Measurements from ENCODE around the gene FADD. TPM values are rescaled to one million over a fixed set of nuclear protein-coding genes. Genes with fewer than 3 reads are reported as not detected.
A peak's percentile ranks its signal among the peaks of the same experiment; 100 is the strongest.
"Not testable (repeated sequence)": the region's sequence is repeated elsewhere in the genome, so short reads cannot be mapped to it uniquely, and the experiment has no call there.

Gene FADD
- total RNA-seq, 6 donors from 2014 or later = 13.6 to 30.1 (median 23.0) TPM

DNA sequence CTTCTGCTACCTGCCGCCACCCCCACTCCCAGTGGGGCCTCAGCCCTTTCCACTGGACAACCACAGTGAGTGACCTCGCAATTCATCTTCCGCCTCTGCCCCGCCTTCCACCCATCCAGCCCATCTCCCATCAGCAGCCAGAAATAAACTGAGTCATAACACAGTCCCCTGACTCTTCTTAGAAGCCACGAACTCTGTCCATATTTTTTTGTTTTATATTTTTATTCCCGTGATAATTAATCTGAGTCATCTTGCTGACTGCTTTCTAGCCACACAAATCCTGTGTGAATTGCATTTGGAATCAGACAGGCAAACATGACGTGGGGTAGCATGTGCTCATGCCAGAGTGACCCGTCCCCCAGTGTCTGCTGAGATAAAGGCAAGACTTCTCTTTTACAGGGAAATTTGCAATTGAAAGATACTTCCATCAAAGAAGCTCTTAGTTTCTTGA, 7.0 kb downstream of the FADD start:
- H3K27me3 ChIP-seq = no peaks in the 10 kb centered on the region
- no peak for DNase-seq
- TF ChIP-seq, protein P1, sequence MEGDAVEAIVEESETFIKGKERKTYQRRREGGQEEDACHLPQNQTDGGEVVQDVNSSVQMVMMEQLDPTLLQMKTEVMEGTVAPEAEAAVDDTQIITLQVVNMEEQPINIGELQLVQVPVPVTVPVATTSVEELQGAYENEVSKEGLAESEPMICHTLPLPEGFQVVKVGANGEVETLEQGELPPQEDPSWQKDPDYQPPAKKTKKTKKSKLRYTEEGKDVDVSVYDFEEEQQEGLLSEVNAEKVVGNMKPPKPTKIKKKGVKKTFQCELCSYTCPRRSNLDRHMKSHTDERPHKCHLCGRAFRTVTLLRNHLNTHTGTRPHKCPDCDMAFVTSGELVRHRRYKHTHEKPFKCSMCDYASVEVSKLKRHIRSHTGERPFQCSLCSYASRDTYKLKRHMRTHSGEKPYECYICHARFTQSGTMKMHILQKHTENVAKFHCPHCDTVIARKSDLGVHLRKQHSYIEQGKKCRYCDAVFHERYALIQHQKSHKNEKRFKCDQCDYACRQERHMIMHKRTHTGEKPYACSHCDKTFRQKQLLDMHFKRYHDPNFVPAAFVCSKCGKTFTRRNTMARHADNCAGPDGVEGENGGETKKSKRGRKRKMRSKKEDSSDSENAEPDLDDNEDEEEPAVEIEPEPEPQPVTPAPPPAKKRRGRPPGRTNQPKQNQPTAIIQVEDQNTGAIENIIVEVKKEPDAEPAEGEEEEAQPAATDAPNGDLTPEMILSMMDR (IDR thresholded peaks at IDR 0.05) = no peak
- no peak for TF ChIP-seq POLR2AphosphoS5 (IDR thresholded peaks at IDR 0.05)
- no peak for TF ChIP-seq POLR2A (IDR thresholded peaks at IDR 0.05)
- no peak for TF ChIP-seq EP300 (IDR thresholded peaks at IDR 0.05)
- peak in 1 of 2 donors; percentile 87 for ATAC-seq (ENCODE audit: low FRiP score in 2 of 2)
- no peak overlapping the region for H3K27ac ChIP-seq
- peaks cover 4 to 27% (median 5%) of the 10 kb centered on the region in 4 donors for H3K4me1 ChIP-seq
- WGBS, 2 donors = 90 to 91% methylated on average over 8 of the region's 8 CpGs
- H3K9me3 ChIP-seq = no peaks in the 10 kb centered on the region
- peaks cover 6 to 42% (median 34%) of the 10 kb centered on the region in 4 donors for H3K36me3 ChIP-seq
- no peak overlapping the region for H3K4me3 ChIP-seq

DNA sequence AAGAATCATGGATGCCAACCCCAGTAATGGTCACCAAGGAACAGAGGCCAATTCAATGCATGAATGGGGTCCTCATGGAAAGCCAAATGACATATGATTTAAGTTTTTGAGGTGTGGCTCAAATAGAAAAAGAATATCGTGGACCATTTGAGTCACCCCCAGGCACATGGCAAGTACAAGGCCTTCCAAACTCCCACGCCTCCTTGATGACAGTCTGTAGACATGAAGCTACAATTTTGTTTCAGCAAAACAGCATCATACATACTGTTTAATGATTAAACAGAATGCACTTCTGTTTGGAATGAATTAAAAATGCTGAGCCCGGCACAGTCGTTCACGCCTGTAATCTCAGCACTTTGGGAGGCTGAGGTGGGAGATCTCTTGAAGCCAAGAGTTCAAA, 7.4 kb downstream of the FADD start:
- Histone ChIP-seq H3K9me3 (no peaks in the 10 kb centered on the region), H3K4me1 (peaks cover 0 to 22% (median 2%) of the 10 kb centered on the region in 4 donors), H3K27ac (no peak overlapping the region), H3K4me3 (no peak overlapping the region), H3K27me3 (no peaks in the 10 kb centered on the region), H3K36me3 (peaks cover 6 to 40% (median 33%) of the 10 kb centered on the region in 4 donors)
- ATAC-seq (ENCODE audit: low FRiP score in 2 of 2) (peak in 1 of 2 donors; percentile 70), DNase-seq (no peak)
- 93 to 94% methylated on average over 5 of the region's 5 CpGs for WGBS, 2 donors
- TF ChIP-seq, protein P1 (IDR thresholded peaks at IDR 0.05) = no peak
- no peak for TF ChIP-seq POLR2AphosphoS5 (IDR thresholded peaks at IDR 0.05)
- no peak for TF ChIP-seq EP300 (IDR thresholded peaks at IDR 0.05)
- no peak for TF ChIP-seq POLR2A (IDR thresholded peaks at IDR 0.05)

DNA sequence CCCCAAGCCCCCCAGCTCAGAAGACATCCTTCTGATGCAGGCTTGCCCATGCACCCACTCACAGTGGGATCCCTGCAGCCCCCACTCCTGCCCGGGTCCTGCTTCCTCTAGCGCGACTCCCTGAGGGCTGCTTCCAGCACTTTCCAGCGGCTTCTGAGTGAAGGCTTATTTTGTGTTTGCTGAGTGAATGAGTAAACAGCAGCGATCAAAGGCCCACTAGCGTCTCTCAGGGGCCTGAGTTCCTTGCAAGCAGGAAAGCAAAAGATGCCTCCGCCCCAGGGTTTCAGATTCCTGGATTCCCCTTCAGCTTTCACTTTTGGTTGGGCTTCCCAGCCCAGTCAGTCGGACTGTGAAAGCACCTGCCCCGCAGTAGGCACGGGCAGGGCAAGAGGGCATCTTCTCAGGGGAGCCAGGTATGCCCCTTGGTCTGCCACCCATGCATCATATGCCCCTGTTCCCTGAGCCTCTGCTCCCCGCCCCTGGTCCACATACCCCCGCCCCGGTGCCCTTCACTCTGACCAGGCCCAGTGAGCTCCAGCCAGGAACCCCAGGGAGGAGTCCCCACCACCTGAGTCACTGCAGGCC, 9.2 kb downstream of the FADD start:
- TF ChIP-seq, protein P1 (IDR thresholded peaks at IDR 0.05) = no peak
- TF ChIP-seq POLR2AphosphoS5 (IDR thresholded peaks at IDR 0.05) (no peak), POLR2A (IDR thresholded peaks at IDR 0.05) (no peak), EP300 (IDR thresholded peaks at IDR 0.05) (no peak)
- peak overlapping the region in 2 of 4 donors; percentile 13 to 59 for H3K27ac ChIP-seq
- peaks cover 0 to 15% (median 2%) of the 10 kb centered on the region in 4 donors for H3K4me1 ChIP-seq
- H3K36me3 ChIP-seq = peaks cover 0 to 24% (median 18%) of the 10 kb centered on the region in 4 donors
- no peaks in the 10 kb centered on the region for H3K27me3 ChIP-seq
- DNase-seq (peak in 1 of 2 donors; percentile 43), ATAC-seq (ENCODE audit: low FRiP score in 2 of 2) (peak in 1 of 2 donors; percentile 57)
- WGBS, 2 donors = 41 to 43% methylated on average over 4 to 13 of the region's 13 CpGs
- no peaks in the 10 kb centered on the region for H3K9me3 ChIP-seq
- H3K4me3 ChIP-seq = peak overlapping the region in 3 of 4 donors; percentile 29 to 47 (median 36)

DNA sequence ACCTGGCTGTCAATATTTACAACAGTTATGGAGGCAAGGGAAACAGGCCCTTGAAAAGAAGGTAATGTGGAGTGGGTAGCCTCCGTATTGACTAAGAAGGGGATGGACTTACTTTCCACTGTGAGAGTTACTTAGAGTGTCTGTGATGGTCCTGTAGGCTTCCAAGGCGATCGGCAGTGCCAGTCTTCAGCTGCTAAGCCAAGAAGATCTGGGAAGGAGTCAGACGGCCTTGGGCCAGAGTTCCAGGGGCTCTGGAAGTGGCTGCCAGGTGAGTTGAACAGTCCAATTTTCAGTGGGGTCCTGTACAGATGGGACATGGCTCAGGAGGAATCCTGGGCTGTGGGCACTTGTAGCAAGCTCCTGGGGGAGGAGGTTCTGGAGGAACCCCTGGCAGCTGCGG, 14.3 kb downstream of the FADD start:
- H3K4me1 ChIP-seq; H3K9me3 ChIP-seq; H3K27me3 ChIP-seq; H3K27ac ChIP-seq; ATAC-seq (ENCODE audit: low FRiP score in 2 of 2); DNase-seq; H3K36me3 ChIP-seq; H3K4me3 ChIP-seq: not testable (repeated sequence)
- WGBS, 2 donors = 82 to 88% methylated on average over 4 to 5 of the region's 5 CpGs

DNA sequence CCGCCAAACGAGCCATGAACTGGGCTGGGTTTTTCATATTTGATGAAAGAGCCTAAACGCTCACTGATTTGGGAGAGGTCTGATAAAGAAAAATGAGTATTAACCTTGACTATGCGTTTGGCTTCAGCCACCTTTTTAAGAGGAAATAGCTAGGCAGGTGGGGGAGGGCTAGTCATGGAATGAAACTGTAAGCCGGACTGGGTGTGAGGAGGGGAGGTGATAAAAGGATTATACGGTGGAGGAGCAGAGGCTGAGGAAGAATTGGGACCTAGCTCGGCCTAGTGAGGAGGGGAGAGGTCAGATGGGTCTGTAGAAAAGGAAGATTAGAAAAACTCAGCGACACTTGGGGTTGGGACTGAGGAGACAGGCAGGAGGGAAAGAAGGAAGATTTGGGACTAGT, 15.0 kb downstream of the FADD start:
- not testable (repeated sequence) for H3K36me3 ChIP-seq; H3K27me3 ChIP-seq; DNase-seq; H3K4me1 ChIP-seq; H3K9me3 ChIP-seq; H3K27ac ChIP-seq; H3K4me3 ChIP-seq; ATAC-seq (ENCODE audit: low FRiP score in 2 of 2)
- 51 to 63% methylated on average over 8 of the region's 8 CpGs for WGBS, 2 donors

DNA sequence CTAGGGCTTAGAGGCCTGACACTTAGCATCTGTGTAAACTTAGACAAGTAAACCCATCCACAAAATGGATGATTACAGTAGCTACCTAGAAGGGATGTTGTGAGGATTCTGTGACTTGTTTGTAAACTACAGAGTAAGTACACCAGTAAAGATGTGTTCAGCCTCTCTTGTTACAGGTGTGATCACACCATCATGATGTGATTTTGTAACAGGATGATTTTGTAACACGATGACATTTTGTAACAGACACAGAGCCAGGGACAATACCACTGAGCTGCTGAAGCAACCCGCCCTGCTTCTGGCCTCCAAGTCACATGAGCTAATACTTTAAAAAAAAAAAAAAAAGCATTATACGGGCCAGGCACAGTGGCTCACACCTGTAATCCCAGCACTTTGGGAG, 17.0 kb downstream of the FADD start:
- no peak overlapping the region for H3K4me3 ChIP-seq
- no peaks in the 10 kb centered on the region for H3K4me1 ChIP-seq
- DNase-seq (no peak), ATAC-seq (ENCODE audit: low FRiP score in 2 of 2) (no peak)
- H3K36me3 ChIP-seq = no peaks in the 10 kb centered on the region
- H3K27ac ChIP-seq = peak overlapping the region in 1 of 4 donors; percentile 54
- H3K9me3 ChIP-seq = no peaks in the 10 kb centered on the region
- 61 to 65% methylated on average over 3 of the region's 3 CpGs for whole genome bisulfite sequencing, 2 donors
- H3K27me3 ChIP-seq = no peaks in the 10 kb centered on the region
- TF ChIP-seq EP300 (IDR thresholded peaks at IDR 0.05) (no peak), POLR2AphosphoS5 (IDR thresholded peaks at IDR 0.05) (no peak), POLR2A (IDR thresholded peaks at IDR 0.05) (no peak)
- TF ChIP-seq, protein P1 (IDR thresholded peaks at IDR 0.05) = no peak
